ENCODE results near the gene ASAP3.

DNA sequence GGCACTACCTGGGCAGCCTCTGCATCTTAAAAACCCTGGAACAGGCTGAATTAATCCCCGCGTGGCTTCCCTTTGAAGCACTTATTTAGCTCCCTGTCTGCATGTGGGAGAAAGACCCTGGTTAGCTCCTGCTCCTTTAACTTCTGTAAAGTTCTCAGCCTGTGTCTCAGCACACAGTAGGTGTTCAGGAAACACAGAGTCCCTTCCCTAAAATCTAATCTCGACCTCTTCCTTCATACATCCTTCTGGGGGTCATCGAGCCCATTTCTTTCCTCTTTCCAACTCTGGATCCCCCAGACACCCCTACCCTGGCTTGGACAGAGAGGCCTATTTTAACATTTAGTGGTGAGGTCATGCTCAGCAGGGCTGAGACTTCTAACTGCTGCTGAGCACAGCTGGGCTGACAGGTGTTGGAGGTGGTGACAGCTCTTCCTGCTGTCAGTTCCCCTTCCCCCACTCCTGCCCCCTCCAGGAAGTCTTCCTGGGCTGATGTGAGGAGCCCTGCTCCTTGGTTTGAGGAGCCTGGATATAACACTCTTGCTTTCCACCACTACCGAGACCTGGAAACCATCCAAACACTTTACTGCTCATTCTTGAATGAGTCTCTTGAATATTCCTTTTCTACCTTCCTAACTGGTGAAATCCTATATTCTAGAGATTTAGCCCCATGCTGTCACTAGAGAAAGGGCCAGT lies 41.7 kb upstream of the ASAP3 start:
- TF ChIP-seq, protein P1, sequence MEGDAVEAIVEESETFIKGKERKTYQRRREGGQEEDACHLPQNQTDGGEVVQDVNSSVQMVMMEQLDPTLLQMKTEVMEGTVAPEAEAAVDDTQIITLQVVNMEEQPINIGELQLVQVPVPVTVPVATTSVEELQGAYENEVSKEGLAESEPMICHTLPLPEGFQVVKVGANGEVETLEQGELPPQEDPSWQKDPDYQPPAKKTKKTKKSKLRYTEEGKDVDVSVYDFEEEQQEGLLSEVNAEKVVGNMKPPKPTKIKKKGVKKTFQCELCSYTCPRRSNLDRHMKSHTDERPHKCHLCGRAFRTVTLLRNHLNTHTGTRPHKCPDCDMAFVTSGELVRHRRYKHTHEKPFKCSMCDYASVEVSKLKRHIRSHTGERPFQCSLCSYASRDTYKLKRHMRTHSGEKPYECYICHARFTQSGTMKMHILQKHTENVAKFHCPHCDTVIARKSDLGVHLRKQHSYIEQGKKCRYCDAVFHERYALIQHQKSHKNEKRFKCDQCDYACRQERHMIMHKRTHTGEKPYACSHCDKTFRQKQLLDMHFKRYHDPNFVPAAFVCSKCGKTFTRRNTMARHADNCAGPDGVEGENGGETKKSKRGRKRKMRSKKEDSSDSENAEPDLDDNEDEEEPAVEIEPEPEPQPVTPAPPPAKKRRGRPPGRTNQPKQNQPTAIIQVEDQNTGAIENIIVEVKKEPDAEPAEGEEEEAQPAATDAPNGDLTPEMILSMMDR (IDR thresholded peaks at IDR 0.05; ENCODE audit: poor library complexity): no peak
- no peak for TF ChIP-seq EZH2phosphoT487 (IDR thresholded peaks at IDR 0.05; ENCODE audit: low read depth, severe bottlenecking, unreplicated experiment)
- no peak for TF ChIP-seq EZH2 (IDR thresholded peaks at IDR 0.05; ENCODE audit: borderline replicate concordance)

Measured in hepatocyte (in vitro differentiated cells).